Dedifferentiated amniotic fluid mesenchymal stem cell (primary cell): ENCODE data around the gene CDH8.

Experiments
- DNase-seq: peaks from one replicate; pipeline ENCODE4 v3.0.0-alpha.2; 2016; ENCODE audit errors: extremely low spot score

CDH8 gene

GRCh38 chr16:62033065-62033464, 3.2 kb downstream of the CDH8 start:
- DNase-seq, result no peak

GRCh38 chr16:62029947-62030346, 6.3 kb downstream of the CDH8 start:
- no peak for DNase-seq

- no peak for DNase-seq
These were observed 13.6 kb downstream of the CDH8 start for GRCh38 chr16:62022688-62023087.

- no peak for DNase-seq
These were observed 15.1 kb downstream of the CDH8 start for GRCh38 chr16:62021161-62021581.

- DNase-seq, result no peak
These were observed 15.6 kb downstream of the CDH8 start for GRCh38 chr16:62020681-62021080.

- DNase-seq, result no peak
These were observed 16.4 kb downstream of the CDH8 start for GRCh38 chr16:62019851-62020250.

GRCh38 chr16:62018301-62019060, 17.8 kb downstream of the CDH8 start:
- no peak for DNase-seq

- DNase-seq, result no peak
These were observed 21.8 kb downstream of the CDH8 start for GRCh38 chr16:62014319-62014923.

GRCh38 chr16:62010186-62010585, 26.1 kb downstream of the CDH8 start:
- no peak for DNase-seq

GRCh38 chr16:61998460-61998859, 37.8 kb downstream of the CDH8 start:
- DNase-seq, result no peak

- DNase-seq, result no peak
These were observed 43.1 kb downstream of the CDH8 start for GRCh38 chr16:61993108-61993507.

- no peak for DNase-seq
These were observed 48.7 kb downstream of the CDH8 start for GRCh38 chr16:61987474-61988012.

- no peak for DNase-seq
These were observed 67.2 kb downstream of the CDH8 start for GRCh38 chr16:61969077-61969382.

- DNase-seq, result no peak
These were observed 67.8 kb downstream of the CDH8 start for GRCh38 chr16:61968242-61969076.

- DNase-seq, result no peak
These were observed 79.0 kb downstream of the CDH8 start for GRCh38 chr16:61957075-61957855.

- DNase-seq, result no peak
These were observed 83.4 kb downstream of the CDH8 start for GRCh38 chr16:61952841-61953240.

- no peak for DNase-seq
These were observed 87.8 kb downstream of the CDH8 start for GRCh38 chr16:61948414-61948813.

GRCh38 chr16:61946019-61946418, 90.2 kb downstream of the CDH8 start:
- no peak for DNase-seq

GRCh38 chr16:61945511-61945910, 90.7 kb downstream of the CDH8 start:
- DNase-seq, result no peak

- DNase-seq, result no peak
These were observed 92.2 kb downstream of the CDH8 start for GRCh38 chr16:61944004-61944403.

GRCh38 chr16:61940611-61941010, 95.6 kb downstream of the CDH8 start:
- DNase-seq, result no peak

- no peak for DNase-seq
These were observed 98.6 kb downstream of the CDH8 start for GRCh38 chr16:61937646-61938045.
